ENCODE measurements around the gene KCTD14.

KCTD14 gene

GRCh38 chr11:78057462-78058055 lies 34.5 kb upstream of the KCTD14 start:
- TF ChIP-seq CTCF (conservative IDR thresholded peaks at IDR 0.05; ENCODE audit: low read length) = no peak
- no peak overlapping the region for H3K4me3 ChIP-seq (ENCODE audit: low read length)
- DNase-seq (ENCODE audit: low read depth) = no peak

- no peak overlapping the region for H3K4me3 ChIP-seq (ENCODE audit: low read length)
- TF ChIP-seq CTCF (conservative IDR thresholded peaks at IDR 0.05; ENCODE audit: low read length) = no peak
- no peak for DNase-seq (ENCODE audit: low read depth)
Observed at GRCh38 chr11:78056093-78056492, 33.0 kb upstream of the KCTD14 start.

GRCh38 chr11:78054971-78055370 lies 31.9 kb upstream of the KCTD14 start:
- DNase-seq (ENCODE audit: low read depth) = no peak
- TF ChIP-seq CTCF (conservative IDR thresholded peaks at IDR 0.05; ENCODE audit: low read length) = no peak
- H3K4me3 ChIP-seq (ENCODE audit: low read length) = no peak overlapping the region

- TF ChIP-seq CTCF (conservative IDR thresholded peaks at IDR 0.05; ENCODE audit: low read length) = no peak
- no peak overlapping the region for H3K4me3 ChIP-seq (ENCODE audit: low read length)
- peak; percentile 62 for DNase-seq (ENCODE audit: low read depth)
Observed at GRCh38 chr11:78050964-78051831, 28.1 kb upstream of the KCTD14 start.

GRCh38 chr11:78049348-78049747 lies 26.3 kb upstream of the KCTD14 start:
- TF ChIP-seq CTCF (conservative IDR thresholded peaks at IDR 0.05; ENCODE audit: low read length) = no peak
- DNase-seq (ENCODE audit: low read depth) = no peak
- H3K4me3 ChIP-seq (ENCODE audit: low read length) = no peak overlapping the region

- DNase-seq (ENCODE audit: low read depth) = no peak
- H3K4me3 ChIP-seq (ENCODE audit: low read length) = no peak overlapping the region
- no peak; the same call in 1 of the 2 replicates for TF ChIP-seq CTCF (conservative IDR thresholded peaks at IDR 0.05; ENCODE audit: low read length)
Observed at GRCh38 chr11:78048561-78048960, 25.5 kb upstream of the KCTD14 start.

- H3K4me3 ChIP-seq (ENCODE audit: low read length) = no peak overlapping the region
- DNase-seq (ENCODE audit: low read depth) = no peak
- no peak for TF ChIP-seq CTCF (conservative IDR thresholded peaks at IDR 0.05; ENCODE audit: low read length)
Observed at GRCh38 chr11:78046486-78046854, 23.4 kb upstream of the KCTD14 start.

Data from AG10803 (cell line).